ENCODE results near the gene IER5L. TPM values are rescaled to one million over a fixed set of nuclear protein-coding genes. Genes with fewer than 3 reads are reported as not detected.

IER5L gene
- polyA plus RNA-seq, 1 experiment = 4.9 TPM

DNA sequence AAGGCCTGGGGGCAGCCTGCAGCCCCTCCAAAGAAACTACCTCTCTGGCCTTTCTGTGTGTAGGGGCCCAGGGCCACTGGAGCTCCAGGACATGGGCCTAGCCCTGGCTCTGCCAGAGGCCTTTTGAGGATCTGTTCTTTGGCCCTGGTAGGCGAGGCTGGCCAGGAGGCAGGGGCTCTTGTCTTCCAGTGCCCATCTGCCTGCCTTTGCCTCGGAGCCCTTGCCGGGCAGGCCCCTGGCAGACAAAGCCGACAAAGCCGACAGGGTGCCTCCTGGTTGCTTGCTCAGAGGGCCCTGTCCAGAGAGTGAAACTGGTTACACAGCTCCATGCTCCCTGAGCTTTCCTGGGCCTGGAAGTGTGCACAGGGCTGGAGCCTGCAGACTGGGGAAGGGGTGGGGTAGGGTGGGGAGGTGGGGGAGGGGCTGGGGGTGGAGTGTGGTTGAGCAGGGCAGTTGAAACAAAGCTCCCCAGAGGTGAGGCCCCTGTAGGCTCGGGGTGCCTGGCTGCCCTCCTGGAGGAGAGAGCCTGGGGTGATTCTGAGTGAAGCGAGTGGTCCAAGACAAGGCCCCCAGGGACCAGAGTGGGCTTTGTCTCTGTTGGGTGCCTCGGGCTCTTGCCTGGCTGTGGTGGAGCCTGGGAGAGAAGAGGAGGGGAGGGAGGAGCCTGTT is 37.5 kb downstream of the IER5L start:
- ChIA-PET CTCF (interaction anchor here (0.6 to 16.1 kb wide), 9 partner anchors 9 to 500 kb away, joined by 3 to 302 read pairs (median 10); partner anchors contain the start of genes C9orf50 and NTMT1), POLR2A (interaction anchor here (0.5 to 3.3 kb wide), 26 partner anchors 9 to 604 kb away, joined by 3 to 44 read pairs (median 4); partner anchors contain the start of genes C9orf50 and IER5L)
- H3K27me3 ChIP-seq (ENCODE audit: control insufficient read depth, insufficient read depth, low read length) = no peaks in the 10 kb centered on the region
- no peaks in the 10 kb centered on the region; the same call in 1 of the 2 replicates for H3K9me3 ChIP-seq (ENCODE audit: control insufficient read depth, insufficient read depth, low read length)
- TF ChIP-seq, protein P1, sequence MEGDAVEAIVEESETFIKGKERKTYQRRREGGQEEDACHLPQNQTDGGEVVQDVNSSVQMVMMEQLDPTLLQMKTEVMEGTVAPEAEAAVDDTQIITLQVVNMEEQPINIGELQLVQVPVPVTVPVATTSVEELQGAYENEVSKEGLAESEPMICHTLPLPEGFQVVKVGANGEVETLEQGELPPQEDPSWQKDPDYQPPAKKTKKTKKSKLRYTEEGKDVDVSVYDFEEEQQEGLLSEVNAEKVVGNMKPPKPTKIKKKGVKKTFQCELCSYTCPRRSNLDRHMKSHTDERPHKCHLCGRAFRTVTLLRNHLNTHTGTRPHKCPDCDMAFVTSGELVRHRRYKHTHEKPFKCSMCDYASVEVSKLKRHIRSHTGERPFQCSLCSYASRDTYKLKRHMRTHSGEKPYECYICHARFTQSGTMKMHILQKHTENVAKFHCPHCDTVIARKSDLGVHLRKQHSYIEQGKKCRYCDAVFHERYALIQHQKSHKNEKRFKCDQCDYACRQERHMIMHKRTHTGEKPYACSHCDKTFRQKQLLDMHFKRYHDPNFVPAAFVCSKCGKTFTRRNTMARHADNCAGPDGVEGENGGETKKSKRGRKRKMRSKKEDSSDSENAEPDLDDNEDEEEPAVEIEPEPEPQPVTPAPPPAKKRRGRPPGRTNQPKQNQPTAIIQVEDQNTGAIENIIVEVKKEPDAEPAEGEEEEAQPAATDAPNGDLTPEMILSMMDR (IDR thresholded peaks at IDR 0.05; ENCODE audit: low read depth, low read length) = no peak
- no peak for DNase-seq (ENCODE audit: low read depth, low spot score)
- H3K4me3 ChIP-seq (ENCODE audit: low read depth, low read length) = peak overlapping the region; percentile 60
- H3K27ac ChIP-seq (ENCODE audit: low read depth, low read length) = peak overlapping the region; percentile 100

DNA sequence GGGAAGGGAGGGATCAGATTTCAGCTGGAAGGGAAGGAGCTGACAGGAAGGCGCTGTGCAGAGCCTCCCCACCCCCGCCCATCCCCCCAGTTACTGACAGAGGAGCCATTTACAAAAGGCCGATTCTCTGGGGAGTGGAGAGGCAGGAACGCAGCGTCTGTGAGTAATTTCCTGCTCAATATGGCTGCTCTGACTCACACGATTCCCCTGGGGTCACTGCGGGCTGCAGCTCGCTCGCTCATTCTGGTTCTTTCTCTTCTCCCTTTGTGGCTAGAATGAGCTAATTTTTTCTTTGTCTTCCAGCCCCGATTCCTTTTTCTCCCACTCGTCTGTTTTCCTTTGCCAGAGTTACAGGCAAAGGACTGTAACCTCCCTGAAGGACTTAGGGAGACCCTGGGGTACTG is 38.1 kb downstream of the IER5L start:
- Histone ChIP-seq H3K4me3 (ENCODE audit: low read depth, low read length) (peak overlapping the region; percentile 60), H3K9me3 (ENCODE audit: control insufficient read depth, insufficient read depth, low read length) (no peaks in the 10 kb centered on the region; the same call in 1 of the 2 replicates), H3K27me3 (ENCODE audit: control insufficient read depth, insufficient read depth, low read length) (no peaks in the 10 kb centered on the region), H3K27ac (ENCODE audit: low read depth, low read length) (peak overlapping the region; percentile 100)
- ChIA-PET POLR2A (interaction anchor here (0.6 to 3.3 kb wide), 26 partner anchors 8 to 603 kb away, joined by 3 to 44 read pairs (median 4); partner anchors contain the start of genes C9orf50 and IER5L), CTCF (interaction anchor here (0.6 to 16.1 kb wide), 9 partner anchors 9 to 500 kb away, joined by 3 to 302 read pairs (median 10); partner anchors contain the start of genes C9orf50 and NTMT1)
- DNase-seq (ENCODE audit: low read depth, low spot score) = peak; percentile 99
- TF ChIP-seq, protein P1 (IDR thresholded peaks at IDR 0.05; ENCODE audit: low read depth, low read length) = no peak

DNA sequence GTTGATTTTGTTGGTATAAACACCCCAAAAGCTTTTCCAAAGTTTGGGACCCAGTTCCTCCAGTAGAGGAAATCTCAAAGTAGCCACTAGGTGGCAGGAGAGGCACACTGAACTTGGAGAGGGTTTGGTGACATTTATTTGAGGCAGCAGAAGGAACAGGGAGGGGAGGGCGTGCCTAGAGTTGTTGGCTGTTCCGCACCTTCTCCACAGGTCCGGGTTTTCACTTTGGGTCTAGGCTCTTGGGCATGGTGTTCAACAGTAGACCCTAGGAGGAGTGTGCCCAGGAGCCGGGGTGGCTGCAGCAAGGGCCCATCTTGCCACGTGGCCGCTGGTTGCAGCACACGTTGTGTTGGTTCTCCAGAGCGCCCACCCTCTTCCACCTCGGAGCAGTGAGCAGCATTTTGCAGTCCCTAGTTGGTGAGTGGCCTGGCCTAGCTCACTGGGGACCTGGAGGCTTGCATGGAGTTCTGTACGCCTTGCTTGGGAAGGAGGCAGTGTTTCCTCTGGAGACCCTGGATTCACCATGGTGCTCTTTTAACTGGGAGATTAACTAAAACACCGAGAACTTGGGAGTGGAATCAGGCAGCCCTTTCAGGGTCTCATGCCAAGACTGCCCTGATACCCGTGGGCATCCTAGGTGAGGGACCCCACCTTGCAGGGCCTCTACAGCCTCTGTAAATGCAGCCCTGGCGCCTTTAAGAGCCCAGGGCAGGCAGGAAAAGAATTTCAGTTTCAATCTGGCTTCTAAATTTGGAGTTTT is 38.6 kb downstream of the IER5L start:
- CTCF ChIA-PET = interaction anchor here (0.6 to 16.1 kb wide), 23 partner anchors 8 to 644 kb away, joined by 3 to 302 read pairs (median 3); partner anchors contain the start of genes ASB6, C9orf50 and NTMT1
- TF ChIP-seq, protein P1 (IDR thresholded peaks at IDR 0.05; ENCODE audit: low read depth, low read length) = peak; percentile 89

DNA sequence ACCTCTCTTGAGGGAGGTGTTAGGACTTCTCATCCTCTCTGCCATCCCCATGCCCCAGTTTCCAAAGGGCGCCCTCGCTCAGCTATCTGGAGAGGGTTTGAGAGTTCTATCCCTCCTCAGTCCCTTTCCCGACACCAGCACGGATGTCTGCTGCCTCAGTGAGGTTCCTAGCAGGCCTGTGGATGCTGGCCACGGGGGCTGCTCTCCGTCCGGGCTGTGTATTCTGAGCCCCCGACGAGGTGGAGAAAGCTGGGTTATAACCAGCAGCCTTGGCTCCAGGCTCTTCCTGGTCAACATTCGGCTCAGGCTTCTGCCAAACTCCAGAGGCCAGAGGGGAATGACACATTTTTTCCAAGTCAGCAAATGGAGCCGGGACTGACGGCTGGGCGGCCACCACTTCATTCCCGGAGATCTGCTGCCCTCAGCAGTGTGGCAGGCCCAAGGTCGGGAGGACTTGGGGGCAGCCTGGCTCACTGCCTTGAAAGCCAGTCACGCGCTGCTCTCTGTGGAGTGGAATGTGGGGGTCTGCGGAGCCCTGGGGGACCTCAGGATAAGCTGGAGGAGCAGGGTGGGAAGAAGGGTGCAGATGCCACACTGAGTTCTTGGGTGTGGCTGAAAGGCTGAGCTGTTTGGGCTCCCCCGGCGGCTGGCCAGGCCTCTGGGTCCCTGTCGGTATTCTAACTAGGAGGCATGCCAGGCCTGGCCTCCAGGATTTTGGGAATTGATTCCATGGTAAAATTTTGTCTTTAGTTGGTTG is 39.4 kb downstream of the IER5L start:
- ChIA-PET POLR2A (interaction anchor here (0.6 to 3.3 kb wide), 8 partner anchors 29 to 370 kb away, joined by 3 to 44 read pairs (median 10); partner anchors contain the start of gene IER5L), CTCF (interaction anchor here (0.6 to 16.1 kb wide), 21 partner anchors 7 to 644 kb away, joined by 3 to 302 read pairs (median 4); partner anchors contain the start of genes ASB6, C9orf50 and NTMT1)
- Histone ChIP-seq H3K27me3 (ENCODE audit: control insufficient read depth, insufficient read depth, low read length) (no peaks in the 10 kb centered on the region), H3K4me3 (ENCODE audit: low read depth, low read length) (no peak overlapping the region), H3K9me3 (ENCODE audit: control insufficient read depth, insufficient read depth, low read length) (no peaks in the 10 kb centered on the region; the same call in 1 of the 2 replicates), H3K27ac (ENCODE audit: low read depth, low read length) (peak overlapping the region; percentile 75)
- TF ChIP-seq, protein P1 (IDR thresholded peaks at IDR 0.05; ENCODE audit: low read depth, low read length) = no peak
- no peak for DNase-seq (ENCODE audit: low read depth, low spot score)

More for the DNA sequence above, 38.6 kb downstream of the IER5L start:
- peak overlapping the region; percentile 56 for H3K4me3 ChIP-seq (ENCODE audit: low read depth, low read length)
- H3K27ac ChIP-seq (ENCODE audit: low read depth, low read length) = peak overlapping the region; percentile 100
- POLR2A ChIA-PET = interaction anchor here (0.6 to 3.3 kb wide), 25 partner anchors 8 to 603 kb away, joined by 3 to 44 read pairs (median 4); partner anchors contain the start of genes C9orf50 and IER5L
- no peaks in the 10 kb centered on the region for H3K27me3 ChIP-seq (ENCODE audit: control insufficient read depth, insufficient read depth, low read length)
- DNase-seq (ENCODE audit: low read depth, low spot score) = peak; percentile 59
- H3K9me3 ChIP-seq (ENCODE audit: control insufficient read depth, insufficient read depth, low read length) = no peaks in the 10 kb centered on the region; the same call in 1 of the 2 replicates
